Tibial nerve (tissue), 4 donors: ENCODE measurements around the gene DAPK1.

ENCODE experiments used
- EP300 ChIP-seq, 2 donors: sonication (generic); formaldehyde crosslinking; IDR thresholded peaks; one replicate each; pipeline ENCODE4 v1.6.1; 2017; ENCODE audit warnings: antibody characterized with exemption in 2 of 2, mild to moderate bottlenecking in 1 of 2
- POLR2A ChIP-seq, 2 donors: fragments of 450-650 bp; IDR thresholded peaks; one replicate each; pipeline ENCODE4 v1.6.1; 2017; ENCODE audit warnings: antibody characterized with exemption in 2 of 2, mild to moderate bottlenecking in 2 of 2, moderate library complexity in 2 of 2
- TF ChIP-seq, protein P1 (sequence below), 5 experiments: fragments of 200-600 bp in 3 of 5; fragments of 450-650 bp in 2 of 5; sonication (generic) in 3 of 5; IDR thresholded peaks; one replicate each; pipeline ENCODE4 v1.5.1; 2016 to 2019; ENCODE audit warnings: antibody characterized with exemption in 5 of 5, mild to moderate bottlenecking in 3 of 5, moderate library complexity in 2 of 5

DNA sequence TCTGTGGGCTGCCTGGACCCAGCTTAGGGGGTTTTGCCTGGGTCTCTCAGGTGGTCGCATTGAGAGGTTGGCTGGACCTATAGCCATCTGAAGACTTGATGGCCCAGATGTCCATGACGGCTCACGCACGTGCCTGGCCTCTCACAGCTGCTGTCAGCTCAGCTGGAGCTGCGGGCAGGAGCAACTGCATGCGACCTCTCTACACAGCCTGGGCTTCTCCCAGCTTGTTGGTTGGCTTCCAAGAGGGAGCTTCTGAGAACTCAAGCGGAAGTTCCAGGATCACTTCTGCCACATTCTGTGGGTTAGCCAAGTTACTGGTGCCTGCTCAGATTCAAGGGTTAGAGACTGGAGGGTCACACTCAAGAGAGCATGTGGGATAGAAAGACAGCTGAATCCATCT, 99.2 kb downstream of the DAPK1 start:
- TF ChIP-seq, protein P1, sequence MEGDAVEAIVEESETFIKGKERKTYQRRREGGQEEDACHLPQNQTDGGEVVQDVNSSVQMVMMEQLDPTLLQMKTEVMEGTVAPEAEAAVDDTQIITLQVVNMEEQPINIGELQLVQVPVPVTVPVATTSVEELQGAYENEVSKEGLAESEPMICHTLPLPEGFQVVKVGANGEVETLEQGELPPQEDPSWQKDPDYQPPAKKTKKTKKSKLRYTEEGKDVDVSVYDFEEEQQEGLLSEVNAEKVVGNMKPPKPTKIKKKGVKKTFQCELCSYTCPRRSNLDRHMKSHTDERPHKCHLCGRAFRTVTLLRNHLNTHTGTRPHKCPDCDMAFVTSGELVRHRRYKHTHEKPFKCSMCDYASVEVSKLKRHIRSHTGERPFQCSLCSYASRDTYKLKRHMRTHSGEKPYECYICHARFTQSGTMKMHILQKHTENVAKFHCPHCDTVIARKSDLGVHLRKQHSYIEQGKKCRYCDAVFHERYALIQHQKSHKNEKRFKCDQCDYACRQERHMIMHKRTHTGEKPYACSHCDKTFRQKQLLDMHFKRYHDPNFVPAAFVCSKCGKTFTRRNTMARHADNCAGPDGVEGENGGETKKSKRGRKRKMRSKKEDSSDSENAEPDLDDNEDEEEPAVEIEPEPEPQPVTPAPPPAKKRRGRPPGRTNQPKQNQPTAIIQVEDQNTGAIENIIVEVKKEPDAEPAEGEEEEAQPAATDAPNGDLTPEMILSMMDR (IDR thresholded peaks at IDR 0.05): no peak
- TF ChIP-seq POLR2A (IDR thresholded peaks at IDR 0.05) (no peak), EP300 (IDR thresholded peaks at IDR 0.05) (no peak)
